GM21825 (cell line): ENCODE measurements around the gene CAPN9.
"Not testable (repeated sequence)": the region's sequence is repeated elsewhere in the genome, so short reads cannot be mapped to it uniquely, and the experiment has no call there.

Experiments used
- ATAC-seq: cut with Tn5 transposase; IDR thresholded peaks from one replicate; pipeline ENCODE4 v1.9.1; 2021; ENCODE audit warnings: mild to moderate bottlenecking, moderate library complexity; ENCODE audit not compliant: unreplicated experiment

Gene CAPN9

DNA sequence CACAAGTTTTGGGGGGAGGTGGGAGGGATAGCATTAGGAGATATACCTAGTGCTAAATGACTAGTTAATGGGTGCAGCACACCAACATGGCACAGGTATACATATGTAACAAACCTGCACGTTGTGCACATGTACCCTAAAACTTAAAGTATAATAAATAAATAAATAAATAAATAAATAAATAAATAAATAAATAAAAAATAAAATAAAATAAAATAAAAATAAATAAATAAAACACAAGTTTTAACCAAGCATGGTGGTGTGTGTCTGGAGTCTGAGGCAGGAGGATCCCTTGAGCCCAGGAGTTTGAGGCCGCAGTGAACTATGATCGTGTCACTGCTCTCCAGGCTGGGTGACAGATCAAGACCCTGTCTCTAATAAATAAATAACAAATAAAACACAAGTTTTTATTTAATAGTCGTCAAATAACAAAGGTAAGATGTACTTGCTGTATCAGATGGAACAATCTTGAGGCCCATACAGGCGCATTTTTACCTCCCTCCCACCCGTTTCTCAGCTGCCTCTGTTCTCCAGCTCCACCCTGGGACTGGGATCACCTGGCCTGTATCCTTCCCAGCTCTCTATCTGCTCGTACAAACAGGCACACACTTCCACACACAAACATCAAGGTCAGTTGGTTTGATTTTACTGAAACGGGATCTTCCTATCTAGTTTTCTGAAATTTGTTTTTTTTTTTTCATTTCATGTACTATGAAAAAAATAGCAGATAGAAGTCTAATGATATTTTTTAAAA, 20.8 kb downstream of the CAPN9 start:
- not testable (repeated sequence) for ATAC-seq

- no peak for ATAC-seq
Observed at GRCh38 chr1:230768903-230769570, 21.8 kb downstream of the CAPN9 start.

DNA sequence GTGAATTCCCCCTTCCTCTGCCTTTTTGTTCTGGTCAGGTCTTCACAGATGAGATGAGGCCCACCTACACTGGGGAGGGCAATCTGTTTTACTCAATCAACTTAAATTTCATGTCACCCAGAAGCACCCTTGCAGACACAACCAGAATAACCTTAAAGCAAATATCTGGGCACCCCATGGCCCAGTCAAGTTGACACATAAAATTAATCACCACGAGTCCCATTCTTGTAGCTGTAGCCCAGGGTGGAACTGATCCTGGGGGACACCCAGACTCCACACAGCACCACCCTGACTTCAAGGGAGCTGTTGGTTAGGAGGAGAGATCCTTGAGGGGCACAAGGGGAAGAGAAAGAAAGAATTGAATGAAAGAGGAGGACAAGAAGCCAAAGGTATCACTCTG, 23.1 kb downstream of the CAPN9 start:
- ATAC-seq = no peak

- no peak for ATAC-seq
Observed at GRCh38 chr1:230771773-230772354, 24.7 kb downstream of the CAPN9 start.

DNA sequence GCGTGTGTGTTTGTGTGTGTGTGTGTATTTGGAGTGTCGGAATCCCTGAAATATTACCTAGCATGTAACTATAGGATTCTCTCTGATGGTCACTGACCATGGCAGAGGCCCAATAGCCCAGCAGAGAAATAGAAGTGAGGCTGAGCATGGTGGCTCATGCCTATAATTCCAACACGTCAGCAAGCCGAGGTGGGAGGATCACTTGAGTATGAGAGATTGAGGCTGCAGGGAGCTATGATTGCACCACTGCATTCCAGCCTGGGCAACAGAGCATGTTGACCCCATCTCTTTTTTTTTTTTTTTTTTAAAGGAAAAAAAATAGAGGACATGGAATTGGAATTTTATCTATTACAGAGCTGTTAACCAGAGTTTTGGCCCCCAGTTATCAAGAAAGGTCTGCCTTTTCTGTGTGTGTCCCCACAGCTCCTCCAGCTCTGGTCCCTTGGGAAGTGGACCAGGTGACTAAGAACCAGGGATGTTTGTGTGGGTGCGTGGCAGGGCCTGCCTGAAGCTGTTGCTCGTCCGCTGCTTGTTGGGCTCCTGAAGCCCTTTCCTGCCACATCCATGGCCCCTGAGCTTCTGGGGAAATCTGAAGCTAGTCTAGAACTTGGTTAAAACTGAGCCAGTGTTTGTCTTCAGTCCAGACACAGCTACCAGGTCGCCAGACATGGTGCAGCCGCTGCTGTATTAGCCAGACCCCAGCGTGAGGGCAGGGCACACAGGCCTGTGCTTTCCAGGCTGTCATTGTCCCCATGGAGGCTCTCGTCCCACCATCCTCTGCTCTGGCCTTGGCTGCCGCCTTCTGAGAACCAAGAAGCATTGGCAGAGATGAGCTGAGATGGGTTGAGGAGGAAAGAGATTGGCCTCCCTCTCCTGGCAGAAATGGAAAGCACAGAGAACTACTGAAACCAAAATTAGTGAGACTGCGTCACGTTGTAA, 25.5 kb downstream of the CAPN9 start:
- no peak for ATAC-seq

DNA sequence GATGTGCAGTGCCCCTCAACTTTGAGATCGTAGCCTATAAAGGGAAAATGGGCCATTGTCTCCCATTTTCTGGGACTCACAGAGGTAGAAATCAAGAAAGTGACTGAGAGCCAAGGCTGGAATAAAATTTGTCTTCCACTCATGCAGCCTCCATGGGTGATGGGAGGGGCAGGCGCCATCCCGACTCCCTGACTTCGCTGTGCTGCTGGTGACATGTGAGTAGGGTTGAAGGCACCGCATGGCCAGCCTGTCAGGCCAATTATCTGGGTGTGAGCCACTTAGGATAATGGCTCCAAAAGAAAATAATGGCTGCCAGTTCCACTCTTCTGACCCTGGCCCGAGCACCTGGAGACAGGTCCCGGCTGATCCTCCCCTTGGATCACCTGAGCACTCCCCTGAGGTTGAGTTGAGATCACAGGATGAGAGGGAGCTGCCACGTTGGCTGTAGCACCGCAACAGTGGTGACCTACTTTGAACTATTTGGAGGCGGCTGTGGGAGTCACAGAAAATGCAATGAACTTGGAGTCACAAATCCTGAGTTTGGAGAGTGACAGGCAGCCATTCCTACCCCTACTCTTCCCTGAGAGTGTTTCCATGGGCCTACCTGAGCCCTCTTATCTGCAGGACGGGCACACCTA, 26.3 kb downstream of the CAPN9 start:
- ATAC-seq = no peak

- ATAC-seq = no peak
Observed at GRCh38 chr1:230778916-230779590, 31.9 kb downstream of the CAPN9 start.

- no peak for ATAC-seq
Observed at GRCh38 chr1:230781131-230781530, 33.9 kb downstream of the CAPN9 start.

GRCh38 chr1:230781594-230781993, 34.4 kb downstream of the CAPN9 start:
- no peak for ATAC-seq

- ATAC-seq = no peak
Observed at GRCh38 chr1:230784163-230784562, 37.0 kb downstream of the CAPN9 start.

GRCh38 chr1:230785636-230786384, 38.6 kb downstream of the CAPN9 start:
- no peak for ATAC-seq

GRCh38 chr1:230786385-230786753, 39.2 kb downstream of the CAPN9 start:
- ATAC-seq = no peak

DNA sequence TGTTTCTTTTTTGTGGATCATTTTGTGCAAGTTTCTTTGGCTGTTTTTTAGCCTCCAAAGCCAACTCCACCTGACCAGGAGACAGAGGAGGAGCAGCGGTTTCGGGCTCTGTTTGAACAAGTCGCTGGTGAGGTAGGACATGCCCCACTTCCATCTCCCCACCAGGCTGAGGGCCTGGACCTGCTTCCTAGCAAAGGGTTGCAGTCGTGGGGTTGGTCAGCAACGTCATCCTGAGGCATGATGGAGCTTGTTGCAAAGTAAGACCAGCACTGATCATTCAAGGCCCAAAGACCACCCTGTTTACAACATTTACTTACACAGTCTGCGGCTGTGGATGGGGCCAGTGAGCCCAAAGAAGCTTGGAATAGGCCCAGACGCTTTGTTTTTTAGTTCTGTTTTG, 40.3 kb downstream of the CAPN9 start:
- ATAC-seq = no peak

- no peak for ATAC-seq
Observed at GRCh38 chr1:230788561-230789275, 41.5 kb downstream of the CAPN9 start.

GRCh38 chr1:230790026-230790425, 42.8 kb downstream of the CAPN9 start:
- no peak for ATAC-seq

- no peak for ATAC-seq
Observed at GRCh38 chr1:230791986-230792564, 44.9 kb downstream of the CAPN9 start.

- ATAC-seq = no peak
Observed at GRCh38 chr1:230792691-230793462, 45.7 kb downstream of the CAPN9 start.

- no peak for ATAC-seq
Observed at GRCh38 chr1:230793463-230793745, 46.2 kb downstream of the CAPN9 start.
